DND-41 (cell line): ENCODE data around the gene BDNF.

ENCODE experiments used
- ATAC-seq: fragments of 200-7000 bp; cut with Tn5 transposase; 3 replicates; pipeline ENCODE4 v1.9.1; 2021; ENCODE audit warnings: low read depth; ENCODE audit not compliant: insufficient read depth
- DNase-seq: peaks from one replicate; pipeline ENCODE4 v3.0.0-alpha.2; 2020
- H2AFZ ChIP-seq: 2 replicates; pipeline ENCODE4 v1.6.0; 2012; ENCODE audit warnings: low read depth, low read length
- H3K27ac ChIP-seq: 2 replicates; pipeline ENCODE4 v1.5.1; 2012; ENCODE audit warnings: low read length, inconsistent platforms
- H3K27me3 ChIP-seq: fragments of 200-600 bp; sonication (generic); 2 replicates; pipeline ENCODE4 v1.6.0; 2012; ENCODE audit warnings: low read length, mild to moderate bottlenecking, inconsistent platforms; ENCODE audit not compliant: insufficient read depth, poor library complexity
- H3K36me3 ChIP-seq: 2 replicates; pipeline ENCODE4 v1.5.1; 2012; ENCODE audit warnings: low read length, inconsistent platforms; ENCODE audit not compliant: insufficient read depth
- H3K4me1 ChIP-seq: 2 replicates; pipeline ENCODE4 v1.5.1; 2012; ENCODE audit warnings: mild to moderate bottlenecking, low read length; ENCODE audit not compliant: insufficient read depth
- H3K4me2 ChIP-seq: 2 replicates; pipeline ENCODE4 v1.6.0; 2012; ENCODE audit warnings: mild to moderate bottlenecking, moderate library complexity, low read length, inconsistent platforms; ENCODE audit not compliant: insufficient read depth
- H3K4me3 ChIP-seq, 2 experiments: fragments of 200-600 bp in 1 of 2; shearing (Covaris generic) in 1 of 2; 2 replicates each; pipeline ENCODE4 v1.5.1; 2012 to 2016; ENCODE audit warnings: inconsistent platforms in 2 of 2, low read length in 2 of 2, mild to moderate bottlenecking in 2 of 2, low read depth in 1 of 2, moderate library complexity in 1 of 2
- H3K79me2 ChIP-seq: 2 replicates; pipeline ENCODE4 v1.6.0; 2012; ENCODE audit warnings: low read length, inconsistent platforms; ENCODE audit not compliant: insufficient read depth
- H3K9ac ChIP-seq: 2 replicates; pipeline ENCODE4 v1.6.0; 2012; ENCODE audit warnings: low read depth, mild to moderate bottlenecking, inconsistent platforms, low read length, moderate library complexity
- H3K9me3 ChIP-seq: 2 replicates; pipeline ENCODE4 v1.5.1; 2012; ENCODE audit warnings: low read length, moderate library complexity, mild to moderate bottlenecking, inconsistent platforms; ENCODE audit not compliant: insufficient read depth, severe bottlenecking
- H4K20me1 ChIP-seq: 2 replicates; pipeline ENCODE4 v1.6.0; 2012; ENCODE audit warnings: low read length; ENCODE audit not compliant: insufficient read depth
- EZH2 ChIP-seq: IDR thresholded peaks from 3 replicates; pipeline ENCODE4 v1.6.1; 2012; ENCODE audit warnings: borderline replicate concordance, low read depth, mild to moderate bottlenecking, moderate library complexity, low read length, inconsistent platforms; ENCODE audit not compliant: severe bottlenecking
- TF ChIP-seq, protein P1 (sequence below): IDR thresholded peaks from 2 replicates; pipeline ENCODE4 v1.5.1; 2012; ENCODE audit warnings: borderline replicate concordance, low read length, moderate library complexity, mild to moderate bottlenecking; ENCODE audit not compliant: poor library complexity, severe bottlenecking; ENCODE audit errors: extremely low read depth

The BDNF gene

DNA sequence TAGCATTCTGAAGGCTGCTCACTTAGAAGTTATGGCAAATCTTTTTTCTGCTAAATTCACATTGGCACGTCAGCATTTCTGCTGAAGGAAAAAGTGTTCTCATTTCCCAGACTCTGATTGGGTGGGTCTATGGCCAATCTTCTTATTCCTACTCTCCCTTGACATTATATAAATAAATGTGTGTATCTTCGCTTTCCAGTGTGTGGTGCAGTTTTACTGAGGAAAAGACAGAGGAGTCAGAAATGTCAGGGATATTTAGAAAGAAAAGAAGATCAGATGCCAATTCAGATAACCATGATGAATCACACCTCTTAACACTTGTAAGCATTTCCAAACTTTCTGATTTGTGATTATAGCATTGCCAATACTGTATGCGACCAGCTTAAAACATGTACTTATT is 3.2 kb upstream of the BDNF start:
- Histone ChIP-seq H3K4me1 (no peaks in the 10 kb centered on the region), H3K79me2 (no peaks in the 10 kb centered on the region), H3K9me3 (no peaks in the 10 kb centered on the region), H3K27me3 (peaks cover 8% of the 10 kb centered on the region), H2AFZ (no peak overlapping the region), H3K9ac (no peak overlapping the region), H3K36me3 (no peaks in the 10 kb centered on the region), H3K4me2 (no peak overlapping the region), H3K27ac (no peak overlapping the region), H3K4me3 (no peak overlapping the region), H4K20me1 (no peaks in the 10 kb centered on the region)
- no peak for DNase-seq
- no peak for ATAC-seq
- no peak for TF ChIP-seq EZH2
- TF ChIP-seq, protein P1, sequence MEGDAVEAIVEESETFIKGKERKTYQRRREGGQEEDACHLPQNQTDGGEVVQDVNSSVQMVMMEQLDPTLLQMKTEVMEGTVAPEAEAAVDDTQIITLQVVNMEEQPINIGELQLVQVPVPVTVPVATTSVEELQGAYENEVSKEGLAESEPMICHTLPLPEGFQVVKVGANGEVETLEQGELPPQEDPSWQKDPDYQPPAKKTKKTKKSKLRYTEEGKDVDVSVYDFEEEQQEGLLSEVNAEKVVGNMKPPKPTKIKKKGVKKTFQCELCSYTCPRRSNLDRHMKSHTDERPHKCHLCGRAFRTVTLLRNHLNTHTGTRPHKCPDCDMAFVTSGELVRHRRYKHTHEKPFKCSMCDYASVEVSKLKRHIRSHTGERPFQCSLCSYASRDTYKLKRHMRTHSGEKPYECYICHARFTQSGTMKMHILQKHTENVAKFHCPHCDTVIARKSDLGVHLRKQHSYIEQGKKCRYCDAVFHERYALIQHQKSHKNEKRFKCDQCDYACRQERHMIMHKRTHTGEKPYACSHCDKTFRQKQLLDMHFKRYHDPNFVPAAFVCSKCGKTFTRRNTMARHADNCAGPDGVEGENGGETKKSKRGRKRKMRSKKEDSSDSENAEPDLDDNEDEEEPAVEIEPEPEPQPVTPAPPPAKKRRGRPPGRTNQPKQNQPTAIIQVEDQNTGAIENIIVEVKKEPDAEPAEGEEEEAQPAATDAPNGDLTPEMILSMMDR = no peak

DNA sequence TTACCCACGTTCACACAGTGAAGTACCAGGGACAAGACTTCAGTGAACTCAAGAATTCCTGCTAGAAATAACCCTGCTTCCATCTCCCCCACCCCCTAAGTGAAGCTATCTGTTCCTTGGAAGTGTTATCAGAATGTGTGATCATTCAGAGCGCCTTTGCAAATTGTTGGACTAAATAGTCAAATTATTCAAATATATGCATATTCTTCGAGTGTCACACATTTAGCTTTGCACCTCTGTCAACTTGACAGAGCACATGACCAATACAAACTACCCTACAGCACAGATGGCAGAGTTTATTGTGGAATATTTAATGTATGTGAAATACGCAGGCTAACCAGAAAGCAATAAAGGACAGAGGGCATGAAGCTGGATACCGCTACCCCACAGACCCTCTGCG is 2.6 kb upstream of the BDNF start:
- Histone ChIP-seq H3K9ac (no peak overlapping the region), H3K9me3 (no peaks in the 10 kb centered on the region), H3K4me2 (no peak overlapping the region), H3K4me3 (no peak overlapping the region), H3K27me3 (peaks cover 8% of the 10 kb centered on the region), H3K27ac (no peak overlapping the region), H2AFZ (no peak overlapping the region), H3K79me2 (no peaks in the 10 kb centered on the region), H3K36me3 (no peaks in the 10 kb centered on the region), H4K20me1 (no peaks in the 10 kb centered on the region), H3K4me1 (no peaks in the 10 kb centered on the region)
- no peak for TF ChIP-seq EZH2
- TF ChIP-seq, protein P1 = no peak
- ATAC-seq (no peak), DNase-seq (no peak)

DNA sequence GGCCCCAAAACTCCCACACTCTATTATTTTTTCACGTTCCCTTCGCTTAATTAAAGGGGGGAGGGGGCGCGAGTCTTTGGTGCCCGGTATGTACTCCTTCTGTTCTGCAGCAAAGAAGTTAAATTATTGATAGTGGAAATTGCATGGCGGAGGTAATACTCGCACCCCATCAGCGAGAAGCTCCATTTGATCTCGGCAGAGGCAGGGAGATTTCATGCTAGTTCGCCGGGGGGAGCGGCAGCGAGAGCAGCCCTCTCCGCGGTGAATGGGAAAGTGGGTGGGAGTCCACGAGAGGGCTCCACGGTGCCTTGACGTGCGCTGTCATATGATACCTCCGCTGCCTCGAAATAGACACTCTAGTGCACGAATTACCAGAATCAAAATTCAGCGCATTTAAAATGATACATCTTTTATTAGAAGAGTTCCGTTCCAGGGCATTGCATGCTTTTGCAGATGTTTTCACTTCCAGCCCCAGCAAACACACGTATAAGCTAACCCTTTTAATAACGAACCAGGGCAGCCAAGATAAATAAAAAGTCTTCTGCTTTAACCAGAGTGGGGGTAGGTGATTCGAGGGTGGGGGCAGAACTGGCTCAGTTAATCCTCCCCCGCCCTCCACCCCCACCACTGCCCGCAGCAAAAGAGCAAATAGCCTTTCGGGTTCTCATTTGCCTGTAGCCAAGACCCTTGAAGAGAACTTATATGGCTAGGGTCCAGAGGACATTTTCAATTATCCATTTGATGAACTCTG is 1.3 kb upstream of the BDNF start:
- TF ChIP-seq, protein P1 = no peak
- no peak for TF ChIP-seq EZH2
- Histone ChIP-seq H4K20me1 (no peaks in the 10 kb centered on the region), H3K27ac (no peak overlapping the region), H3K27me3 (peaks cover 11% of the 10 kb centered on the region), H3K9ac (no peak overlapping the region), H3K4me1 (no peaks in the 10 kb centered on the region), H3K4me3 (no peak overlapping the region), H3K36me3 (no peaks in the 10 kb centered on the region), H3K79me2 (no peaks in the 10 kb centered on the region), H3K9me3 (no peaks in the 10 kb centered on the region), H3K4me2 (no peak overlapping the region), H2AFZ (no peak overlapping the region)
- no peak for ATAC-seq
- no peak for DNase-seq

DNA sequence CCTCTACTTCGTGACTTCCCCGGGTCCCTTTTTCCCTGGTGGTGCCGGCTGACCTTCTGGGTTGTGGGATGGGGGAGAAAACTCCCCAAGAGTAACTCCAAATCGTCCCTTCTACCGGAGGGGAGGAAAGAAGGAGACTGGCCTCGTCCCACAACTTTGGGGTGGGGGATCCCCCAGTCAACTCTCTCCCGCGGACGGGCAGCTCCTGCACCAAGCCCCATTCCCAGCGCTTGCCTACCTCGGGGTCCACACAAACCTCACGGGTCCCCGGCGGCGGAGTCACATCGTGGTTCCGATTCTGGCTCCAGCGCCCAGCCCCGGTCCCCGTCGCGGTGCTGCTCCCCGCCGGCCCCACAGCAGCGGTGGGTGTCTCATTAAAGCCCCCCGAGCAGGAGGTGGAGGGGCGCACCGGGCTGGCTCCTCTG is 317 bp downstream of the BDNF start:
- H3K4me2 ChIP-seq = no peak overlapping the region
- H3K79me2 ChIP-seq = no peaks in the 10 kb centered on the region
- no peak overlapping the region for H2AFZ ChIP-seq
- no peaks in the 10 kb centered on the region for H3K36me3 ChIP-seq
- DNase-seq = no peak
- no peaks in the 10 kb centered on the region for H3K4me1 ChIP-seq
- TF ChIP-seq EZH2 = no peak
- TF ChIP-seq, protein P1 = no peak
- peaks cover 11% of the 10 kb centered on the region for H3K27me3 ChIP-seq
- H3K9ac ChIP-seq = no peak overlapping the region
- H4K20me1 ChIP-seq = no peaks in the 10 kb centered on the region
- H3K9me3 ChIP-seq = no peaks in the 10 kb centered on the region
- ATAC-seq = no peak
- H3K4me3 ChIP-seq = no peak overlapping the region
- H3K27ac ChIP-seq = no peak overlapping the region
